Rectal smooth muscle tissue (tissue), 1 donor: ENCODE measurements around the gene KLK14.

Experiments used
- H3K27ac ChIP-seq: one replicate; pipeline ENCODE4 v1.7.0; 2013; ENCODE audit warnings: low read depth, low read length, inconsistent platforms
- H3K27me3 ChIP-seq: one replicate; pipeline ENCODE4 v1.7.0; 2013; ENCODE audit warnings: low read length; ENCODE audit not compliant: control insufficient read depth, insufficient read depth
- H3K36me3 ChIP-seq: one replicate; pipeline ENCODE4 v1.7.0; 2013; ENCODE audit warnings: low read length; ENCODE audit not compliant: control insufficient read depth, insufficient read depth
- H3K4me1 ChIP-seq: one replicate; pipeline ENCODE4 v1.7.0; 2013; ENCODE audit warnings: low read length; ENCODE audit not compliant: control insufficient read depth, insufficient read depth
- H3K4me3 ChIP-seq: one replicate; pipeline ENCODE4 v1.7.0; 2013; ENCODE audit warnings: low read length
- H3K9ac ChIP-seq: one replicate; pipeline ENCODE4 v1.7.0; 2013; ENCODE audit warnings: low read length

The KLK14 gene

DNA sequence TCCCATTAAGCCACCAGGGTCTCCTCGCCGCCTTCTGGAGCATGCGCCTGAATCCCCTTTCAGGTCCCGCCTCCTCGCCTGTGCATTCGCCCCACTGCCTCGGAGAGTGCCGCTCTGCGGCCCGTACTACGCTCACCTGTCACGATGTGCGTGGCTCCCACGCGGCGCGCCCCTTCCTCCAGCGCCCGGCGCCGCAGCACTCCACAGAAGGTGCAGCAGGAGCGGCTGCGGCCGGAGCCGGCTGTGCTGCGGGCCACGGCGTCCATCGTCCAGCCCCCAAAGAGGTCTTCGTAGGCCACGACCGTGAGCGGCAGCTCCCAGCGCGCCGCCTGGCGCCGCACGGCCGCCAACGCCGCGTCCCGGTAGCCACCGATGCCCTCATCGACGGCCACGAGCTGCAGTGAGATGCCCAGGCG lies 21.2 kb upstream of the KLK14 start:
- H3K4me1 ChIP-seq = peaks cover 6% of the 10 kb centered on the region
- no peak overlapping the region for H3K4me3 ChIP-seq
- no peak overlapping the region for H3K9ac ChIP-seq
- H3K27ac ChIP-seq = no peak overlapping the region
- peaks cover 9% of the 10 kb centered on the region for H3K36me3 ChIP-seq
- no peaks in the 10 kb centered on the region for H3K27me3 ChIP-seq

GRCh38 chr19:51102991-51103390 lies 20.3 kb upstream of the KLK14 start:
- peaks cover 6% of the 10 kb centered on the region for H3K4me1 ChIP-seq
- no peak overlapping the region for H3K4me3 ChIP-seq
- no peaks in the 10 kb centered on the region for H3K27me3 ChIP-seq
- no peak overlapping the region for H3K9ac ChIP-seq
- H3K36me3 ChIP-seq = peaks cover 9% of the 10 kb centered on the region
- no peak overlapping the region for H3K27ac ChIP-seq

- Histone ChIP-seq H3K36me3 (peaks cover 9% of the 10 kb centered on the region), H3K4me3 (no peak overlapping the region), H3K27me3 (no peaks in the 10 kb centered on the region), H3K27ac (no peak overlapping the region), H3K4me1 (no peaks in the 10 kb centered on the region), H3K9ac (no peak overlapping the region)
Measured at GRCh38 chr19:51101171-51101865, 18.6 kb upstream of the KLK14 start.

DNA sequence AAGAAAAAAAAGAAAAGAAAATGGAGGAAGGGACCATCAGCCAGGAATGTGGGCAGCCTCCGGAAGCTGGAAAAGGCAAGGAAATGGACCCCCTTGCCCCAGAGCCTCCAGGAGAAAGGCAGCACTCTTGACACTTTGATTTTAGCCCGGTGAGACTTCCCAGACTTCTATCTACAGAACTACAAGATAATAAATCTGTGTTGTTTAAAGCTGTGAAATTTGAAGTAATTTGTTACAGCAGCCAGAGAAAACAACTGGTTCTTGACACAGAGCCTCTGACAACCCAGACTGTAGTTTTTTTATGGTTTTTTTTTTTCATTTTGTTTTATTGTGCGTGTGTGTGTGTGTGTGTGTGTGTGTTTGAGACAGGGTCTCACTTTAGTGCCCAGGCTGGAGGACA lies 17.9 kb upstream of the KLK14 start:
- H3K27ac ChIP-seq = no peak overlapping the region
- no peaks in the 10 kb centered on the region for H3K27me3 ChIP-seq
- H3K9ac ChIP-seq = no peak overlapping the region
- no peaks in the 10 kb centered on the region for H3K4me1 ChIP-seq
- H3K4me3 ChIP-seq = no peak overlapping the region
- peaks cover 9% of the 10 kb centered on the region for H3K36me3 ChIP-seq

GRCh38 chr19:51099047-51099382 lies 16.3 kb upstream of the KLK14 start:
- H3K9ac ChIP-seq = no peak overlapping the region

GRCh38 chr19:51098365-51099046 lies 15.8 kb upstream of the KLK14 start:
- H3K9ac ChIP-seq = no peak overlapping the region
- H3K27me3 ChIP-seq = no peaks in the 10 kb centered on the region
- no peaks in the 10 kb centered on the region for H3K4me1 ChIP-seq
- H3K27ac ChIP-seq = no peak overlapping the region
- H3K4me3 ChIP-seq = no peak overlapping the region
- H3K36me3 ChIP-seq = peaks cover 5% of the 10 kb centered on the region

More at GRCh38 chr19:51099047-51099382, 16.3 kb upstream of the KLK14 start:
- H3K27ac ChIP-seq = no peak overlapping the region
- H3K27me3 ChIP-seq = no peaks in the 10 kb centered on the region
- H3K4me1 ChIP-seq = no peaks in the 10 kb centered on the region
- peak overlapping the region; percentile 39 for H3K4me3 ChIP-seq
- H3K36me3 ChIP-seq = peaks cover 9% of the 10 kb centered on the region

GRCh38 chr19:51097796-51098195 lies 15.1 kb upstream of the KLK14 start:
- Histone ChIP-seq H3K4me3 (no peak overlapping the region), H3K9ac (no peak overlapping the region), H3K4me1 (no peaks in the 10 kb centered on the region)

DNA sequence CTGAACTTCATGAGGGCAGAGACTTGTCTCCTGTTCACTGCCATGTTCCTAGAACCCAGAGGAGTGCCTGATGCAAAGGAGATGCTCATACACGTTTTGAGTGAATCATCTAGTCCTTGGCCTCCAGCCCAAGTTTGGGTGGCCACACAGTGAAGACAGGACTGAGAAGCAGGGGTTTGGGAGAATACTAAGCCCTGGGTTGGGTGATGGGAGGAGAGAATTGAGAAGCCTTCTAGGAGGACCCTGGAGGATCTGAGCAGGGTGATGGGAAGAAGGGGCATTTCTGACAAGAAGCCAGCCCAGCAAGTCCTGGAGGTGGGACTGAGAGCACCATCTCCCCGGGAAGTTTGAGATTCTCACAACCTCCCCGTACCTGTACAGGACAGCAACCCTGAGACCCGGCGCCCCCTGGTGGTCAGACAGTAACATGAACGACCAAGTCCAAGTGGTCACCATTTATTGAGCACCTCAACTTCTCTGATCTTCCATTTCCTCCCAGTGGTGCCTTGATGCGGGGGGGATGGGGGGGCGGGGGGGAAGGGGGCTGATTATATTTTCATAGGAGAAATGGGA lies 14.6 kb upstream of the KLK14 start:
- H3K4me3 ChIP-seq = no peak overlapping the region
- H3K27ac ChIP-seq = no peak overlapping the region
- no peaks in the 10 kb centered on the region for H3K4me1 ChIP-seq
- no peaks in the 10 kb centered on the region for H3K27me3 ChIP-seq
- H3K36me3 ChIP-seq = peaks cover under 1% of the 10 kb centered on the region
- no peak overlapping the region for H3K9ac ChIP-seq

More at GRCh38 chr19:51097796-51098195, 15.1 kb upstream of the KLK14 start:
- H3K27me3 ChIP-seq = no peaks in the 10 kb centered on the region
- peaks cover 5% of the 10 kb centered on the region for H3K36me3 ChIP-seq
- H3K27ac ChIP-seq = no peak overlapping the region

DNA sequence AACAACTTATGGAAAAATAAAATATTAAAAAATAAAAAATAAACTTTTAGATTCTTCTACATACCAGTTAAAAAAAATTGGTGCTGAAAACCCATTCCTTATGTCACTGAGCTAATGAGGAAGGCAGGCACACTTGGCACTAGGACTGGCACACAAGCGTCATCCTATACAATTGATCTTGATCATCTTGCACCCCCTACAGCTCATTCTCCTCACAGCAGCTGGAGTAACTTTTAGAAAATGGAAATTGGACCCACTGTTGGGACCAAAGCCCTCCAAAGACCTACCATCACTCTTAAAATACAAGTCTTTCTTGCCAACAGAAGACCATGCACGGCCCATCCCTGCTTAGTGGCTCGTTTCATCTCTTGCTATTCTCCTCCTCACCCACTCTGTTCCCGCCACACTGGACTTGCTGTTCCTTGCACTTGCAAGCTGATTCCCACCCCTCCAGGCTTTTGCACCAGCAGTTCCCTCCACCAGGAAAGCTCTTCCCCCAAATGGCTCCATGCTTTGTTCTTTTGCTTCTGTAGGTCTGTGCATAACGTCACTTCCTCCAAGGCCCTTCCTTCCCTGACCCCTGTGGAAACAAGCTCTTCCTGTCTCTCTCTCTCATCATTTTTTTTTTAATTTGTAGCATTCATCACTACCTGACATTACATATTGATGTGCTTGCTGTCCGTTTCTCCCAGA lies 13.9 kb upstream of the KLK14 start:
- Histone ChIP-seq H3K36me3 (no peaks in the 10 kb centered on the region), H3K27me3 (no peaks in the 10 kb centered on the region), H3K4me3 (no peak overlapping the region), H3K9ac (no peak overlapping the region), H3K4me1 (no peaks in the 10 kb centered on the region), H3K27ac (no peak overlapping the region)

- Histone ChIP-seq H3K9ac (no peak overlapping the region), H3K4me3 (no peak overlapping the region), H3K4me1 (no peaks in the 10 kb centered on the region), H3K36me3 (no peaks in the 10 kb centered on the region), H3K27me3 (no peaks in the 10 kb centered on the region), H3K27ac (no peak overlapping the region)
Measured at GRCh38 chr19:51094696-51095279, 12.1 kb upstream of the KLK14 start.

- H3K9ac ChIP-seq = no peak overlapping the region
- H3K4me3 ChIP-seq = no peak overlapping the region
- H3K4me1 ChIP-seq = no peaks in the 10 kb centered on the region
- H3K27ac ChIP-seq = no peak overlapping the region
- H3K27me3 ChIP-seq = no peaks in the 10 kb centered on the region
- no peaks in the 10 kb centered on the region for H3K36me3 ChIP-seq
Measured at GRCh38 chr19:51093510-51094345, 11.0 kb upstream of the KLK14 start.
